PFSK-1 (cell line): ENCODE data around the gene NR2E3.

Experiments
- FOXP2 ChIP-seq: optimal IDR thresholded peaks from 2 replicates; pipeline ENCODE3; 2011; ENCODE audit warnings: borderline replicate concordance, control low read depth, inconsistent platforms; ENCODE audit not compliant: insufficient read depth; ENCODE audit errors: extremely low read length, extremely low read depth
- POLR2AphosphoS5 ChIP-seq: IDR thresholded peaks from 2 replicates; pipeline ENCODE4 v1.6.1; 2012; ENCODE audit warnings: low read depth, mild to moderate bottlenecking, control low read depth, low read length, moderate library complexity
- SIN3A ChIP-seq: IDR thresholded peaks from 2 replicates; pipeline ENCODE4 v1.6.1; 2012; ENCODE audit warnings: mild to moderate bottlenecking, low read length, moderate library complexity, borderline replicate concordance; ENCODE audit not compliant: insufficient read depth
- TAF1 ChIP-seq: IDR thresholded peaks from 2 replicates; pipeline ENCODE4 v1.6.1; 2012; ENCODE audit warnings: low read length, control low read depth, borderline replicate concordance; ENCODE audit not compliant: insufficient read depth
- TF ChIP-seq, protein P1 (sequence below), 2 experiments: IDR thresholded peaks; 2 replicates each; pipeline versions ENCODE4 v1.6.1 to v1.8.0; 2011 to 2012; ENCODE audit warnings: low read depth in 2 of 2, low read length in 2 of 2, control low read depth in 1 of 2, inconsistent platforms in 1 of 2, mild to moderate bottlenecking in 1 of 2, moderate library complexity in 1 of 2; ENCODE audit not compliant: insufficient read depth in 1 of 2

The NR2E3 gene

DNA sequence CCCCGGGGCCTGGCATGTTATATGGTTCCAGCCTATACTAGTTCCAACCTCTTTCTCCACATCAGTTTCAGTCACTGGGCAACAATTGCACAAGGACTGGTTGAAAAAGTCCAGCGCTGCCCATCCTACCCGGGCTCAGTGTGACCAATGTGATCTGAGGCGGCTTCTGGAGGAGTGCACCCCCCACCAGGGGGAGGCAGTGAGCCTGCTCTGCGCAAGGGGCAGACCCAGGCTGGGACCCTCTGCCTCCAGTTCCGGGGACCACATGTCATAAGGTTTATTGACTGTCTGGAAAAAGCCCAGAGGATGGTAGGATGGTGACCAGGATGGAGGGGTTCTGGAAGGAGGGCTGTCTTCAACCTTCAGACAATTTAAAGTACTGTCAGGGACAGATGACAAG, 25.6 kb upstream of the NR2E3 start:
- no peak for TF ChIP-seq POLR2AphosphoS5
- no peak for TF ChIP-seq FOXP2
- TF ChIP-seq TAF1 = no peak
- no peak for TF ChIP-seq SIN3A
- TF ChIP-seq, protein P1, sequence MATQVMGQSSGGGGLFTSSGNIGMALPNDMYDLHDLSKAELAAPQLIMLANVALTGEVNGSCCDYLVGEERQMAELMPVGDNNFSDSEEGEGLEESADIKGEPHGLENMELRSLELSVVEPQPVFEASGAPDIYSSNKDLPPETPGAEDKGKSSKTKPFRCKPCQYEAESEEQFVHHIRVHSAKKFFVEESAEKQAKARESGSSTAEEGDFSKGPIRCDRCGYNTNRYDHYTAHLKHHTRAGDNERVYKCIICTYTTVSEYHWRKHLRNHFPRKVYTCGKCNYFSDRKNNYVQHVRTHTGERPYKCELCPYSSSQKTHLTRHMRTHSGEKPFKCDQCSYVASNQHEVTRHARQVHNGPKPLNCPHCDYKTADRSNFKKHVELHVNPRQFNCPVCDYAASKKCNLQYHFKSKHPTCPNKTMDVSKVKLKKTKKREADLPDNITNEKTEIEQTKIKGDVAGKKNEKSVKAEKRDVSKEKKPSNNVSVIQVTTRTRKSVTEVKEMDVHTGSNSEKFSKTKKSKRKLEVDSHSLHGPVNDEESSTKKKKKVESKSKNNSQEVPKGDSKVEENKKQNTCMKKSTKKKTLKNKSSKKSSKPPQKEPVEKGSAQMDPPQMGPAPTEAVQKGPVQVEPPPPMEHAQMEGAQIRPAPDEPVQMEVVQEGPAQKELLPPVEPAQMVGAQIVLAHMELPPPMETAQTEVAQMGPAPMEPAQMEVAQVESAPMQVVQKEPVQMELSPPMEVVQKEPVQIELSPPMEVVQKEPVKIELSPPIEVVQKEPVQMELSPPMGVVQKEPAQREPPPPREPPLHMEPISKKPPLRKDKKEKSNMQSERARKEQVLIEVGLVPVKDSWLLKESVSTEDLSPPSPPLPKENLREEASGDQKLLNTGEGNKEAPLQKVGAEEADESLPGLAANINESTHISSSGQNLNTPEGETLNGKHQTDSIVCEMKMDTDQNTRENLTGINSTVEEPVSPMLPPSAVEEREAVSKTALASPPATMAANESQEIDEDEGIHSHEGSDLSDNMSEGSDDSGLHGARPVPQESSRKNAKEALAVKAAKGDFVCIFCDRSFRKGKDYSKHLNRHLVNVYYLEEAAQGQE (IDR thresholded peaks at IDR 0.05; ENCODE audit: insufficient read depth in 1 of 2, low read depth in 2 of 2, low read length in 2 of 2) = no peak

DNA sequence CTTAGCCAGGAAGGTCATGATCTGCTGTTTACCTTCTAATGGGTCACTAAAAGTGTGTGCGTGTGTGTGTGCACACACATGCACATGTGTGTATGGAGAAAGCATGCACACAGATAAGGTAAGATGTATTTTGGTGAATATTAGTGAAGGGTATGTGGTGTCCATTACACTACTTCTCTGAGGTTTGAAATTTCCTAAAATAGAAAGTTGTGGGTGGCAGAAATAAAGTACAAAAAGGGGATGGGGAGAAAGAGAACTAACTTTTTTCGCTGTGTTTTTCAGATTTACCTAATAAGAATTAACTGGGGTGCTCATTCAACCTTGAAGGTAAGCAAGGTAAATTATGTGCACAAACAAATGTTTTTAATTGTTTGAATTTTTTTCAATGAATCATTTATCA, 24.4 kb upstream of the NR2E3 start:
- no peak for TF ChIP-seq POLR2AphosphoS5
- TF ChIP-seq, protein P1 (IDR thresholded peaks at IDR 0.05; ENCODE audit: insufficient read depth in 1 of 2, low read depth in 2 of 2, low read length in 2 of 2) = no peak
- no peak for TF ChIP-seq FOXP2
- TF ChIP-seq SIN3A = no peak
- TF ChIP-seq TAF1 = no peak

DNA sequence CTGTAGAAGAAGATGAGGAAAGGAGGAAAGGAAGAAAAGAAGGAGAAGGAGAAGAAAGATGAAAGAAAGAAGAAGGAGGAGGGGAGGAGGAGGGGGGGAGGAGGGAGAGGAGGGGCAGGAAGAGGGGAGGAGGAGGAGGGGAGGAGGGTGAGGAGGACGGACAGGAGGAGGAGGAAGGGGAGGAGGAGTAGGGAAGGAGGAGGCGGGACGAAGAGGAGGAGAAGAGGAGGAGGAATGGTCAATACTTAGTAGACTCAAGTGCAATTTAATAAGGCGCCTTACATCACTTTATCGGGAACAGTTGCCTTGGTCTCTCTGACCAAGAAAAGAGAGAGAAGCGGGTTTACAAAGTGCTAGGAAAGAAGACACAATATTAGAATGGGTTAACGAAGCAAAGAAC, 23.7 kb upstream of the NR2E3 start:
- TF ChIP-seq FOXP2 = no peak
- no peak for TF ChIP-seq POLR2AphosphoS5
- TF ChIP-seq SIN3A = no peak
- TF ChIP-seq TAF1 = no peak
- TF ChIP-seq, protein P1 (IDR thresholded peaks at IDR 0.05; ENCODE audit: insufficient read depth in 1 of 2, low read depth in 2 of 2, low read length in 2 of 2) = no peak

DNA sequence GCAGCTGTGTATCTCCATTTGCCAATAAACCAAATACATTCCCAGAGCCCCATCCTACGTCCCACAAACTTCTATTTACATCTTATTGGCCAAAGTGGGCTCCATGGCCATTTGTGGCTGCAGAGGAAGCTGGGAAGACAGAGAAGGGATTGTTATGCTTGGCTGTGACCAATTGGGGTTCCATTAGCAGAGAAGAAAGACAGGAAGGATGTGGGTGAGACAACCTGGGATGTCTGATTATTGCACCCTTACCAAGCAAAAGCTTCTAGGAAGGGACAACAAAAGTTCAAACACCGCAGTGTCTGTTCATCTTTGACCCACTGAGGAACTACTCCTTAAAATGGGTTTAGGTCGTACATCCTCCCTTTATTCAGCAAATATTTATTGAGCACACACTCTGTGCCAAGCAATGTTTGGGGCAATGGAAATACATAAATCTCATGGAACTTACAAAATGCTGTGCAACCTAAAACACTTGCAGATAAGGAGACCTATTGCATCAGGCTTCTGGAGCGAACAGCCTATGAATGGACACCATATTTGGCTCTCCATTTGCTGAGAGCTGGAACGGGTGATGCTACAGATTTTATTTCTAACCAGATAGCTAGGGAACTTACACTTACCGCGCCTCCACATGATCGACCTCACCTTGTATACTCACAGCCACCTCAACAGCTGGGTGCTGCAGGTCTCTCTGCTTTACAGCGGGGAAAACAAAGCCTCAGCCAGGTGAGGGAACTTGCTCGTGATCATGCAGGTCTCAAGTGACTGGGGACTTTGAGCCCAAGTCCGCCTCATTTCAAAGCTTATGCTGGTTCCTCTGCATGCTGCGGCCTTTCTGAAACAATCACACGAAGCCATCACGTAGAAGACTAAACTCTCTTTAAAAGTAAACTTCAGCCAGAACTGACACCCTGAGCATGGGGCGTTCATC, 21.4 kb upstream of the NR2E3 start:
- TF ChIP-seq FOXP2 = no peak
- no peak for TF ChIP-seq SIN3A
- TF ChIP-seq, protein P1 (IDR thresholded peaks at IDR 0.05; ENCODE audit: insufficient read depth in 1 of 2, low read depth in 2 of 2, low read length in 2 of 2) = no peak
- no peak for TF ChIP-seq POLR2AphosphoS5
- no peak for TF ChIP-seq TAF1
